ENCODE measurements around the gene ADAMTS16. TPM values are rescaled to one million over a fixed set of nuclear protein-coding genes. Genes with fewer than 3 reads are reported as not detected.

The ADAMTS16 gene
- total RNA-seq, 1 experiment from 2014 or later = not detected

- Histone ChIP-seq H3K79me2 (ENCODE audit: low read length) (no peaks in the 10 kb centered on the region), H3K9me2 (replicated peaks; ENCODE audit: insufficient read depth, low read length) (no peaks in the 10 kb centered on the region), H3K27me3 (ENCODE audit: low read length) (no peaks in the 10 kb centered on the region), H2AFZ (ENCODE audit: low read length) (no peak overlapping the region), H3K4me3 (ENCODE audit: low read length) (no peak overlapping the region), H3K9me3 (ENCODE audit: low read length) (no peaks in the 10 kb centered on the region), H3K27ac (ENCODE audit: low read length) (no peak overlapping the region), H3K9ac (ENCODE audit: low read length) (no peak overlapping the region), H3K4me1 (ENCODE audit: low read length) (no peaks in the 10 kb centered on the region), H3K4me2 (ENCODE audit: low read depth, low read length, poor library complexity, severe bottlenecking) (no peak overlapping the region), H4K20me1 (ENCODE audit: insufficient read depth, low read depth, low read length) (no peaks in the 10 kb centered on the region), H3K36me3 (ENCODE audit: insufficient read depth, low read length) (no peaks in the 10 kb centered on the region)
- no peak for DNase-seq
Measured at GRCh38 chr5:5195128-5195918, 55.2 kb downstream of the ADAMTS16 start.

DNA sequence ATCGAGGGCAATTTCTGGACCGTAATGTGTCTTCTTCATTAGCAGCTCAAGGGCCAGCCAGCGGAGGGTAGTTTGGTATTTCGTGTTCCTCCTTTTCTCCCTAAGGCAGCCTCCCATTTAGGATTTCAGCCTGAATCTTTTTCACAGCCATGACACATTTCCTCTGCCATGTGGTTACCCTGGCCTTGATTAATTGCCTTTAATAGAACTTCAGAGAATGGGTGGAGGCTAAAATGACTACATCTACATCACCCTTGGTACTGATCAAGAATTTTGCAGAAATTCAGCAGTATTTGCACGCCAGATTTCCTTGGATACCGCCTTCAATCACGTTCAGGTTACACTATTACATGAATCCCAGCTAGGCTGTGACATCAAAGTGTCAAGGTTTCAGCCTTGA is 58.0 kb downstream of the ADAMTS16 start:
- Histone ChIP-seq H3K4me1 (ENCODE audit: low read length) (no peaks in the 10 kb centered on the region), H3K27ac (ENCODE audit: low read length) (no peak overlapping the region), H3K4me2 (ENCODE audit: low read depth, low read length, poor library complexity, severe bottlenecking) (no peak overlapping the region), H3K27me3 (ENCODE audit: low read length) (no peaks in the 10 kb centered on the region), H3K9me3 (ENCODE audit: low read length) (no peaks in the 10 kb centered on the region), H3K9me2 (replicated peaks; ENCODE audit: insufficient read depth, low read length) (no peaks in the 10 kb centered on the region), H3K4me3 (ENCODE audit: low read length) (no peak overlapping the region), H2AFZ (ENCODE audit: low read length) (no peak overlapping the region), H4K20me1 (ENCODE audit: insufficient read depth, low read depth, low read length) (no peaks in the 10 kb centered on the region), H3K36me3 (ENCODE audit: insufficient read depth, low read length) (no peaks in the 10 kb centered on the region), H3K79me2 (ENCODE audit: low read length) (no peaks in the 10 kb centered on the region), H3K9ac (ENCODE audit: low read length) (no peak overlapping the region)
- DNase-seq = no peak

- Histone ChIP-seq H3K9me2 (replicated peaks; ENCODE audit: insufficient read depth, low read length) (no peaks in the 10 kb centered on the region), H3K9ac (ENCODE audit: low read length) (no peak overlapping the region), H3K9me3 (ENCODE audit: low read length) (no peaks in the 10 kb centered on the region), H3K4me1 (ENCODE audit: low read length) (no peaks in the 10 kb centered on the region), H3K27me3 (ENCODE audit: low read length) (no peaks in the 10 kb centered on the region), H2AFZ (ENCODE audit: low read length) (no peak overlapping the region), H3K4me2 (ENCODE audit: low read depth, low read length, poor library complexity, severe bottlenecking) (no peak overlapping the region), H4K20me1 (ENCODE audit: insufficient read depth, low read depth, low read length) (no peaks in the 10 kb centered on the region), H3K4me3 (ENCODE audit: low read length) (no peak overlapping the region), H3K79me2 (ENCODE audit: low read length) (no peaks in the 10 kb centered on the region), H3K27ac (ENCODE audit: low read length) (no peak overlapping the region), H3K36me3 (ENCODE audit: insufficient read depth, low read length) (no peaks in the 10 kb centered on the region)
- DNase-seq = no peak
Measured at GRCh38 chr5:5198815-5199214, 58.7 kb downstream of the ADAMTS16 start.

GRCh38 chr5:5199495-5199894 is 59.4 kb downstream of the ADAMTS16 start:
- Histone ChIP-seq H3K36me3 (ENCODE audit: insufficient read depth, low read length) (no peaks in the 10 kb centered on the region), H3K4me1 (ENCODE audit: low read length) (no peaks in the 10 kb centered on the region), H3K9me2 (replicated peaks; ENCODE audit: insufficient read depth, low read length) (no peaks in the 10 kb centered on the region), H3K9me3 (ENCODE audit: low read length) (no peaks in the 10 kb centered on the region), H2AFZ (ENCODE audit: low read length) (no peak overlapping the region), H3K27ac (ENCODE audit: low read length) (no peak overlapping the region), H3K79me2 (ENCODE audit: low read length) (no peaks in the 10 kb centered on the region), H3K27me3 (ENCODE audit: low read length) (no peaks in the 10 kb centered on the region), H3K4me3 (ENCODE audit: low read length) (no peak overlapping the region), H3K9ac (ENCODE audit: low read length) (no peak overlapping the region), H4K20me1 (ENCODE audit: insufficient read depth, low read depth, low read length) (no peaks in the 10 kb centered on the region), H3K4me2 (ENCODE audit: low read depth, low read length, poor library complexity, severe bottlenecking) (no peak overlapping the region)
- DNase-seq = no peak

DNA sequence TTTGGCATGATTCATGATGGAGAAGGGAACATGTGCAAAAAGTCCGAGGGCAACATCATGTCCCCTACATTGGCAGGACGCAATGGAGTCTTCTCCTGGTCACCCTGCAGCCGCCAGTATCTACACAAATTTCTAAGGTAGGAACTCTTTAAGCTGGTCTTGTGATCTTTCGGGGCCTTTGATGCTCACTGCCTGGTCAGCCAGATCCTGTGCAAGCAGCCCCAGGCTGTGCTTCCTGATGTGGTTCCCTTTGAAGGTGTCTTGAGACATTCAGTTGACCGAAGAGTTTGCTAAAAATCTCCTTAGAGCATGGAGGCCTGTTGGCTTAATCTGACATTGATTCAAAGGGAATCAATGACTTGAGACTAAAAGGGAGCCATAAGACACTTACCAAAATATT is 60.0 kb downstream of the ADAMTS16 start:
- no peak for DNase-seq
- H3K4me1 ChIP-seq (ENCODE audit: low read length) = no peaks in the 10 kb centered on the region
- H3K4me3 ChIP-seq (ENCODE audit: low read length) = no peak overlapping the region
- H4K20me1 ChIP-seq (ENCODE audit: insufficient read depth, low read depth, low read length) = no peaks in the 10 kb centered on the region
- no peaks in the 10 kb centered on the region for H3K9me3 ChIP-seq (ENCODE audit: low read length)
- no peaks in the 10 kb centered on the region for H3K27me3 ChIP-seq (ENCODE audit: low read length)
- H3K9ac ChIP-seq (ENCODE audit: low read length) = no peak overlapping the region
- H3K27ac ChIP-seq (ENCODE audit: low read length) = no peak overlapping the region
- no peak overlapping the region for H3K4me2 ChIP-seq (ENCODE audit: low read depth, low read length, poor library complexity, severe bottlenecking)
- H3K9me2 ChIP-seq (replicated peaks; ENCODE audit: insufficient read depth, low read length) = no peaks in the 10 kb centered on the region
- no peaks in the 10 kb centered on the region for H3K79me2 ChIP-seq (ENCODE audit: low read length)
- H3K36me3 ChIP-seq (ENCODE audit: insufficient read depth, low read length) = no peaks in the 10 kb centered on the region
- H2AFZ ChIP-seq (ENCODE audit: low read length) = no peak overlapping the region

DNA sequence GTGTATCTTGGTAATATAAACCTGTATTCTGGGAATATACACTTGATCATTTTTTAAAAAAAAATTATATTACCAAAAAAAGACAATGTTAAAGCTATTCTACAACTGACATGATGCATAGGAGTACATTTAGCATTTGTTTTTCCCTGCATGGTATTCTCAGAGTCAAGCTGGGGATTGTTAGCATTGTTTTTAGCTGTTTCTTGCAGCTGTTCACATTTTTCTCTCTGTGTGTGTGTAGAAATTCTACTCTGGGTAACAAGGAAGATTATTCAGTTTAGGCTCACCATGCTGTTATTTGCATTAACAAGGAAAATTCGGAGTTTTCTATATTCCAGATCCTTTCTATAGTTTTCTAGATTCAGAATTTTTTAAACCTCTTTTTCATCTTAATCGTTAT is 62.2 kb downstream of the ADAMTS16 start:
- H3K4me2 ChIP-seq (ENCODE audit: low read depth, low read length, poor library complexity, severe bottlenecking) = no peak overlapping the region
- H4K20me1 ChIP-seq (ENCODE audit: insufficient read depth, low read depth, low read length) = no peaks in the 10 kb centered on the region
- H2AFZ ChIP-seq (ENCODE audit: low read length) = no peak overlapping the region
- no peak overlapping the region for H3K27ac ChIP-seq (ENCODE audit: low read length)
- no peak overlapping the region for H3K4me3 ChIP-seq (ENCODE audit: low read length)
- no peaks in the 10 kb centered on the region for H3K27me3 ChIP-seq (ENCODE audit: low read length)
- H3K36me3 ChIP-seq (ENCODE audit: insufficient read depth, low read length) = no peaks in the 10 kb centered on the region
- no peaks in the 10 kb centered on the region for H3K9me2 ChIP-seq (replicated peaks; ENCODE audit: insufficient read depth, low read length)
- H3K79me2 ChIP-seq (ENCODE audit: low read length) = no peaks in the 10 kb centered on the region
- H3K9me3 ChIP-seq (ENCODE audit: low read length) = no peaks in the 10 kb centered on the region
- no peaks in the 10 kb centered on the region for H3K4me1 ChIP-seq (ENCODE audit: low read length)
- H3K9ac ChIP-seq (ENCODE audit: low read length) = no peak overlapping the region
- DNase-seq = no peak

GRCh38 chr5:5203451-5203850 is 63.3 kb downstream of the ADAMTS16 start:
- no peak overlapping the region for H3K4me2 ChIP-seq (ENCODE audit: low read depth, low read length, poor library complexity, severe bottlenecking)
- no peaks in the 10 kb centered on the region for H4K20me1 ChIP-seq (ENCODE audit: insufficient read depth, low read depth, low read length)
- no peaks in the 10 kb centered on the region for H3K36me3 ChIP-seq (ENCODE audit: insufficient read depth, low read length)
- no peaks in the 10 kb centered on the region for H3K4me1 ChIP-seq (ENCODE audit: low read length)
- no peak overlapping the region for H3K9ac ChIP-seq (ENCODE audit: low read length)
- no peaks in the 10 kb centered on the region for H3K79me2 ChIP-seq (ENCODE audit: low read length)
- no peak overlapping the region for H3K4me3 ChIP-seq (ENCODE audit: low read length)
- DNase-seq = no peak
- no peaks in the 10 kb centered on the region for H3K9me2 ChIP-seq (replicated peaks; ENCODE audit: insufficient read depth, low read length)
- H2AFZ ChIP-seq (ENCODE audit: low read length) = no peak overlapping the region
- H3K27ac ChIP-seq (ENCODE audit: low read length) = no peak overlapping the region
- no peaks in the 10 kb centered on the region for H3K9me3 ChIP-seq (ENCODE audit: low read length)
- no peaks in the 10 kb centered on the region for H3K27me3 ChIP-seq (ENCODE audit: low read length)

DNA sequence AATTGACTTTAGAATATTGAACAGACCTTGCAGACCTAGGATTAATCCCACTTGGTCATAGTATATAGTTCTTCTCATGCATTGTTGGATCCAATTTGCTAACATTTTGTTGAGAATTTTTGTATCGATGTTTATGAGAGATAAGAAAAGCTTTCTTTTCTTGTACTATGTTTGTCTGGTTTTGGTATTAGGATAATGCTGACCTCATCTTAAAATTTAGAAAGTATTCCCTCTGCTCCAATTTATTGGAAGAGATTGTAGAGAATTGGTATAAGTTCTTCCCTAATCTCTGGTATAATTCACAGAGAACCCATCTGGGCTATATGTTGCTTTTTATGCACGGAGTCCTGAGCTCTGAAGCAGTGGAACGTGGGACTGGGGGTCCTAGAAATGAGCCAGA is 67.7 kb downstream of the ADAMTS16 start:
- H3K4me3 ChIP-seq (ENCODE audit: low read length) = no peak overlapping the region
- H3K9me2 ChIP-seq (replicated peaks; ENCODE audit: insufficient read depth, low read length) = no peaks in the 10 kb centered on the region
- no peak overlapping the region for H3K9ac ChIP-seq (ENCODE audit: low read length)
- no peak overlapping the region for H3K27ac ChIP-seq (ENCODE audit: low read length)
- H3K4me2 ChIP-seq (ENCODE audit: low read depth, low read length, poor library complexity, severe bottlenecking) = no peak overlapping the region
- H3K9me3 ChIP-seq (ENCODE audit: low read length) = no peaks in the 10 kb centered on the region
- H3K36me3 ChIP-seq (ENCODE audit: insufficient read depth, low read length) = no peaks in the 10 kb centered on the region
- no peak overlapping the region for H2AFZ ChIP-seq (ENCODE audit: low read length)
- DNase-seq = no peak
- H4K20me1 ChIP-seq (ENCODE audit: insufficient read depth, low read depth, low read length) = no peaks in the 10 kb centered on the region
- no peaks in the 10 kb centered on the region for H3K4me1 ChIP-seq (ENCODE audit: low read length)
- no peaks in the 10 kb centered on the region for H3K27me3 ChIP-seq (ENCODE audit: low read length)
- H3K79me2 ChIP-seq (ENCODE audit: low read length) = no peaks in the 10 kb centered on the region
